ENCODE measurements around the gene HOXB1. TPM values are rescaled to one million over a fixed set of nuclear protein-coding genes. Genes with fewer than 3 reads are reported as not detected.
A peak's percentile ranks its signal among the peaks of the same experiment; 100 is the strongest.

HOXB1 gene
- total and polyA plus RNA-seq, 2 donors (not counting 3 experiments of a cell fraction or from before 2014, with no cell fraction given) = not detected

DNA sequence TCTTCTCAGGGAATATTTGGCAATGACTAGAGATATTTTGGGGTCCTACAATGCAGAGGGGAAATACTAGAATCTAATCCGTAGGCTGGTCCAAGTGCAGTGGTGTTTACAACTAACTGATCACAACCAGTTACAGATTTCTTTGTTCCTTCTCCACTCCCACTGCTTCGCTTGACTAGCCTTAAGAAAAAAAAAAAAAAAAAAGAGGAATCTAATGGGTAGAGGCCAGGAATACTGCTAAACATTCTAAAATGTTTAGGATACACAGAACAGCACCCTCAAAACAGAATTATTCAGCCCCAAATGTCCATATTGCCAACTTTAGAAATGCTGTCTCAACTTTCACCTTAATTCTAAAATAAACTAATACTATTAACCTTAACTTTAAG is 51.8 kb downstream of the HOXB1 start:
- TF ChIP-seq EZH2 (IDR thresholded peaks at IDR 0.05; ENCODE audit: borderline replicate concordance, low read depth, low read length, severe bottlenecking) = no peak
- no peak for TF ChIP-seq GATA2 (IDR thresholded peaks at IDR 0.05; ENCODE audit: insufficient read depth, insufficient read length, low read depth, low read length)
- TF ChIP-seq POLR2AphosphoS5 (IDR thresholded peaks at IDR 0.05; ENCODE audit: insufficient read depth, low read depth, low read length) = no peak
- TF ChIP-seq JUN (IDR thresholded peaks at IDR 0.05; ENCODE audit: borderline replicate concordance, insufficient read depth, insufficient read length, low read depth) = no peak
- ChIA-PET POLR2A (no interaction called here), CTCF (no interaction called here)
- H2AFZ ChIP-seq (ENCODE audit: low read depth, low read length) = no peak overlapping the region
- H3K9ac ChIP-seq (replicated peaks; ENCODE audit: extremely low read depth, insufficient read depth, low read length) = no peak overlapping the region
- H3K27me3 ChIP-seq (ENCODE audit: control insufficient read depth in 2 of 2, insufficient read depth in 2 of 2, low read length in 2 of 2) = peaks cover 6 to 29% of the 10 kb centered on the region in 2 experiments
- dilution Hi-C loops (cut with MboI; ENCODE audit: extremely low pct_ligation_motif_present, low sequenced_read_pairs) (no loop called here), intact Hi-C loops (cut with micrococcal nuclease) (no loop called here)
- no peak overlapping the region for H3K4me2 ChIP-seq (ENCODE audit: insufficient read depth, low read length)
- no peaks in the 10 kb centered on the region for H3K9me1 ChIP-seq (replicated peaks; ENCODE audit: control insufficient read depth, extremely low read depth, insufficient read depth, low read length)
- no peaks in the 10 kb centered on the region for H3K9me3 ChIP-seq (replicated peaks; ENCODE audit: control insufficient read depth, insufficient read depth, low read length)
- H3K4me3 ChIP-seq (replicated peaks in 1 of 3; ENCODE audit: insufficient read depth in 1 of 3, low read depth in 1 of 3, low read length in 3 of 3) = no peak overlapping the region
- H3K79me2 ChIP-seq (ENCODE audit: control insufficient read depth, insufficient read depth, low read length) = no peaks in the 10 kb centered on the region
- no peak overlapping the region for H3K27ac ChIP-seq (ENCODE audit: insufficient read depth, low read depth, low read length)
- no peaks in the 10 kb centered on the region for H4K20me1 ChIP-seq (replicated peaks; ENCODE audit: control insufficient read depth, extremely low read depth, insufficient read depth, low read length)
- H3K4me1 ChIP-seq (ENCODE audit: control insufficient read depth, extremely low read depth, insufficient read depth, low read length) = peaks cover 2% of the 10 kb centered on the region
- FAIRE-seq (no peak), DNase-seq (ENCODE audit: low read depth, low spot score) (no peak)
- BruUV-seq (replicated peaks) = no TSS peak
- no peaks in the 10 kb centered on the region for H3K36me3 ChIP-seq (ENCODE audit: control insufficient read depth in 2 of 2, extremely low read depth in 1 of 2, insufficient read depth in 2 of 2, low read length in 2 of 2)

MicroRNAs within 50 kb of the gene (microRNA counts, 767-probe panel; counts per million panel counts)
- 723 counts per million, percentile 96 among the panel's probes with 10 or more counts for microRNA hsa-miR-10a-5p

Small RNAs within 50 kb of the gene (small RNA-seq; reads per million reads assigned to genes)
- not detected for gene RF00019 (ENCODE audit: insufficient read depth, insufficient read length, low read depth, low replicate concordance)

Other genes starting within 250 kb of the HOXB1 start
- gene SKAP1, start 100.8 kb downstream of the HOXB1 start, total RNA-seq = 0.51 and 0.75 TPM in 2 replicates
- not detected in 2 replicates for gene SKAP1, start 100.8 kb downstream of the HOXB1 start, polyA plus RNA-seq
- 21.5 and 23.3 TPM in 2 replicates for gene HOXB2, start 14.1 kb upstream of the HOXB1 start, total RNA-seq
- gene HOXB2, start 14.1 kb upstream of the HOXB1 start, polyA plus RNA-seq = 14.1 and 16.8 TPM in 2 replicates
- 11.2 and 13.1 TPM in 2 replicates for gene HOXB4, start 47.3 kb upstream of the HOXB1 start, total RNA-seq
- 4.6 and 5.4 TPM in 2 replicates for gene HOXB4, start 47.3 kb upstream of the HOXB1 start, polyA plus RNA-seq
- 45.0 and 56.6 TPM in 2 replicates for gene HOXB3, start 59.2 kb upstream of the HOXB1 start, total RNA-seq
- gene HOXB3, start 59.2 kb upstream of the HOXB1 start, polyA plus RNA-seq = 29.6 and 33.0 TPM in 2 replicates
- gene HOXB5, start 62.8 kb upstream of the HOXB1 start, total RNA-seq = 7.3 and 8.5 TPM in 2 replicates
- 2.0 and 2.6 TPM in 2 replicates for gene HOXB5, start 62.8 kb upstream of the HOXB1 start, polyA plus RNA-seq
- gene HOXB6, start 74.0 kb upstream of the HOXB1 start, total RNA-seq = 24.0 and 27.4 TPM in 2 replicates
- gene HOXB6, start 74.0 kb upstream of the HOXB1 start, polyA plus RNA-seq = 8.8 and 10.0 TPM in 2 replicates
- gene HOXB7, start 80.0 kb upstream of the HOXB1 start, total RNA-seq = 24.5 and 29.8 TPM in 2 replicates
- gene HOXB7, start 80.0 kb upstream of the HOXB1 start, polyA plus RNA-seq = 23.5 and 24.2 TPM in 2 replicates
- 1.7 and 2.0 TPM in 2 replicates for gene HOXB8, start 84.3 kb upstream of the HOXB1 start, total RNA-seq
- 1.6 and 2.4 TPM in 2 replicates for gene HOXB8, start 84.3 kb upstream of the HOXB1 start, polyA plus RNA-seq
- 0.69 and 1.1 TPM in 2 replicates for gene HOXB9, start 95.3 kb upstream of the HOXB1 start, total RNA-seq
- gene HOXB9, start 95.3 kb upstream of the HOXB1 start, polyA plus RNA-seq = 0.49 and 0.79 TPM in 2 replicates
- not detected in 2 replicates for gene PRAC1, start 191.5 kb upstream of the HOXB1 start, total RNA-seq
- not detected in 2 replicates for gene PRAC1, start 191.5 kb upstream of the HOXB1 start, polyA plus RNA-seq
- not detected in 2 replicates for gene PRAC2, start 192.2 kb upstream of the HOXB1 start, total RNA-seq
- not detected in 2 replicates for gene PRAC2, start 192.2 kb upstream of the HOXB1 start, polyA plus RNA-seq
- gene HOXB13, start 197.7 kb upstream of the HOXB1 start, total RNA-seq = not detected in 2 replicates
- gene HOXB13, start 197.7 kb upstream of the HOXB1 start, polyA plus RNA-seq = not detected in 2 replicates